ENCODE results near the gene MIGA2.

GRCh38 chr9:129008469-129008965 lies 27.9 kb upstream of the MIGA2 start:
- TF ChIP-seq EZH2 (IDR thresholded peaks at IDR 0.05; ENCODE audit: borderline replicate concordance, low read depth, low read length) (no peak), USF2 (CRISPR knock-in tag; IDR thresholded peaks at IDR 0.05) (no peak), THRA (IDR thresholded peaks at IDR 0.05) (no peak), TCF7L2 (IDR thresholded peaks at IDR 0.05; ENCODE audit: low read depth, low read length) (no peak), EHMT2 (IDR thresholded peaks at IDR 0.05) (no peak)
